ENCODE results near the gene GFI1.

The GFI1 gene

DNA sequence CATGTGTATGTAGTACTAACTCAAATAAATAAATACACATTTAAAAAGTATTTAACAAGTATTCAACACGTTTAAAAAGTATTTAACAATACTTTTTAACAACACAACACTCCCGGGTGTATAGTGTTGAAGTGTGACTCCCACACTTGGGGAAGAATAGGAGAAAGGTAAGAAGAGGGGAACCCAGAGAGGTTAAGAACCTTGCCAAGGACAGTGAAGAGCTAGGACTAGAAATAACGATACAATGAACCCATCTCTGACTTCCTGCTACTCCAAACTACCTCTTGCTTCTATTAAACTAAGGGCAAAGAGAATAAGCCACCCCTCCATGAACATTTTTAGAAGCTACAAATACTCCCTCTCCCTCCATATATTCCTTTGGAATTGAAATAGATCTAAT, 1.7 kb upstream of the GFI1 start:
- no peak for DNase-seq (ENCODE audit: low read depth)

DNA sequence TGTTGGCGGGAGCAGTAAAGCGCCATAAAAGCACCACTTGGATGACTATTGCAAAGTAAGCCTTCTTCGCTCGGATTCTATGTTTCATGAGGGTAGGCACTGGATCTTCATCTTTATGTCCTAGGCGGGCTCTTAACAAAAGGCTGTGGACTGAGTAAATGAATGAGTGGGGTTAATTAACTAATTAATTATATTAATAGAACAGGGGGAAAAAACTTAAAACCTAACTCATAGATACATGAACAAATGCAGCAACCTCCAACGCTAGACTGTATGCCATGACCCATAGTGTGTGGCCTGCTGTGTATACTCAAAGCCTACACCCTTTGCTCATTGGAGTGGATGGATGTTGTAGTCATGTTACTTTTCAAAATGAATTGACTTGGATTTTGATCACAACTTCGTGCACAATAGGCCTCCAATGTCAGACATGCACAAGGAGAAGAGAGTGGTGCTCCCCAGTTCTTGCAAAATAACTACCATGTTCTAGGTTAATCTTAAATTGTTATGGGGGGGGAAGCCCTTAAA, 417 bp upstream of the GFI1 start:
- DNase-seq (ENCODE audit: low read depth): no peak

DNA sequence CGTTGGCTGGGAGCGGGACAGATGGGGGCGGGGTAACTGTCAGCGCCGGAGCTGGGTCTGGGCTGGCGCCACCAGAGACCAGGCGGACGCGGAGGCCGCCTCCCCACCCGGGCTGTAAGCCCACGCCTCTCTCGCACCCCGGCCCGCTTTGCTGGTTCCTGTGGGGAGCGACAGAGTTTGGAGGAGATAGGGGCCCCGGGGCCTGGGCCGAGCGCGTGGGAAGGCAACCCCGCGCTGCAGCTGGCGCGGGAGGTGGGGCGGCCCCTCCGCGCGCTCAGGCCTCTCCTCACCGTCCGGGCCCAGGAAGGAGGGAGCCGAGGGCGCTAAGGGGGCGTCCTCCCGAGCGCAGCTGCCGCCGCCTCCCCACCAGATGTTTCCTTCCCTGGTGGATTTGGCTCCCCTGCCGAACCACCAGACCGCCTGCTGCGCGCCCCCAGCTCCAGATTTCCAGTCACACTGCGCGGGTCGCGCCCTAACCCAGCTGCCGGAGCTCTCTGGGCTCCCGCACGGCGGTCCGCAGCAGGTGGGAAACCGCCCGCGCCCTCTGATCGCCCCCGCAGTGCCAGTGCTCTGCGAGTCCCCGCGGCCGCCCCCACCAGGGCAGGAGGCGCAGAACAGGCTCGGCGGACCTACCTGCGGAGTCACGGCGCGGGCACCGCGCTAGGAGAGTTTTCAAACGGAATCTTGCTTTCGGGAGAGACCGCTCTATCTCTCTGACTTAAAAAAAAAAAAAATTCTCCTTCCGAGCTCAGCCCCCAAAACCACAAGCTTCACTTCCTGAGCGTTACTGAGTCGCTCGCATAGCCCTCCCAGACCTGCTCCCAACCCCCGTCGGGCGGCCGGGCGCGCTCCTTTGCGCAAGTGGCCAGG, 1.1 kb downstream of the GFI1 start:
- DNase-seq (ENCODE audit: low read depth): no peak

DNA sequence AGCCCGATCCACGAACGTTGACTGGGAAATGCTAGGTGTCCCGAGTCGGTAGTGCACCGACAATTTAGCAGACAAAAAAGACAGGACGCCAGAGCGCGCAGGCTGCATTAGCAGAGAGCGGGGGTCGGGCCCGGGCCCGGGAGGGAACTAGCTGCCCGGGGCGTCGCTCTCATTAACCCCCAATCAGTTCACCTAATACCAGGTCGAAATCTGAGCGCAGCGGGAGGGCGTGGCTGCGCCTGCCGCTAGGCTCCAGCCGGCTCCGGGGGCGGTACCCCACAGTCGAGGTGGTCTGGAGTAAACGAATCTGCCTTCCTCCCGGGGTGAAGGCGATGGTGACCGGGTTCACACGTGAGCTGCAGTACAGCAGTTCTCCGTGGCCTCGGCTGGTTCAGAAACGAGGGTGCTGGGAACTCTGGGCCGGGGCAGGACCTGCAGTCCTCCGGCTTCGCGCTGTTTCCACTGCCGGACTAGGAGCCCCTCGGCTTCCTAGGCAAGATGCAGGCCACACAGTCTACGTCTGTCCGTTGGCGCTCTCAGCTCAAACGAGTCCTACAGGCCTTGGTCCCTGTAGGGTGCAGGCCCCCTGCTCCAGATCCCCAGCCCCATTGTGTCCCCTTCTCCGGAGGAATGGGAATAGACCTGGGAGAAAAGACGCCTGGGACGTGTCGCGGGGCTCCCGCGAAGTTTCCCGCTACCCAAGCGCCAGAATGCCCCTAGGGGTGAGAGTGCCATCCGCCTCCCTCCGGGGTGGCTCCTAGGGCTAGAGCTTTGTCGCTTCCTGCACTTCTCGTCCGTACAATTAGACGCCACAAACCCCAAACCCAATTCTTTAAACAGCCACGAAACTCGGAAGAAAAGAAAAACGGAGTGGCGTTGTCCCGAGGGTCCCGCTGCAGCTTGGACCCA, 2.0 kb downstream of the GFI1 start:
- DNase-seq (ENCODE audit: low read depth): no peak

DNA sequence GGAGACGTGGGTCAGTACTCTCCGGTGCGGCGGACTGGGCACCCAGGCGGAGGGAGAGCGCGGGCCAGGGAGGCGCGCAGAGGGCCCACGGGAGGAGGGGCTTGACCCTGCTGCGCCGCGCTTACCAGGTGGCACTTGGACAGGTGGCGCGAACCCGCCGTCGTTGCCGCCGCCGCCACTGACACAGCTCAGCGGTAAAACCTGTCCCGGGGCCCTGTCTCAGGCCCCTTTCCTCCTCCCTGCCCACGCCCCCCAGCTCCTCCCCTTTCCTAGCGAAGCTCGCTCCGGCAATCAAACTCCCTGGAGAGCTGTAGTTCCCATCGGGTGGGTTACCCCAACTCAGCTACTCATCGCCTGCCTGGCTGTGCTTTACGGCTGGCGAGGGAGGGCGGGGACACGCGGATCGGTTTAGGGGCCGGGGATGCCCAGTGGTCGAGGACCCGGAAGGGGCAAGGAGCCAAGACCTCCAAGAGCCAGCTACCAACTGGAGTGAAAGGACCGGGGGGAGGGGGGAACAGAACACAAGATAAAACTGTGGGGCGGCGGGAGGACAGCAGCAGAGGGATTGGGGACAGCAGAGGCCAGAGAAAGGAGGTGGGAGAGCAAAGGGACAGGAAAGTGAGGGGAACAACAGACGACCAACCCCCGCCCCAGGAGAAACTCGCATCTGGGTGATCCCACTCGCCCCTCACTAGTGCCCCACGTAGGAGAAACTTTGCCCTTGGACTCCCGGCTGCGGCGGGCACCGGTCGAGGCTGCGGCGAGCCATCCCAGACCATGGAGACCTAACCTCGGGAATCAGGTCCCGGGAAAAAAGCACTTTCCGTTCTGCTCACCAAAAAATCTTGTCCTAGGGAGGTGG, 2.9 kb downstream of the GFI1 start:
- no peak for DNase-seq (ENCODE audit: low read depth)

DNA sequence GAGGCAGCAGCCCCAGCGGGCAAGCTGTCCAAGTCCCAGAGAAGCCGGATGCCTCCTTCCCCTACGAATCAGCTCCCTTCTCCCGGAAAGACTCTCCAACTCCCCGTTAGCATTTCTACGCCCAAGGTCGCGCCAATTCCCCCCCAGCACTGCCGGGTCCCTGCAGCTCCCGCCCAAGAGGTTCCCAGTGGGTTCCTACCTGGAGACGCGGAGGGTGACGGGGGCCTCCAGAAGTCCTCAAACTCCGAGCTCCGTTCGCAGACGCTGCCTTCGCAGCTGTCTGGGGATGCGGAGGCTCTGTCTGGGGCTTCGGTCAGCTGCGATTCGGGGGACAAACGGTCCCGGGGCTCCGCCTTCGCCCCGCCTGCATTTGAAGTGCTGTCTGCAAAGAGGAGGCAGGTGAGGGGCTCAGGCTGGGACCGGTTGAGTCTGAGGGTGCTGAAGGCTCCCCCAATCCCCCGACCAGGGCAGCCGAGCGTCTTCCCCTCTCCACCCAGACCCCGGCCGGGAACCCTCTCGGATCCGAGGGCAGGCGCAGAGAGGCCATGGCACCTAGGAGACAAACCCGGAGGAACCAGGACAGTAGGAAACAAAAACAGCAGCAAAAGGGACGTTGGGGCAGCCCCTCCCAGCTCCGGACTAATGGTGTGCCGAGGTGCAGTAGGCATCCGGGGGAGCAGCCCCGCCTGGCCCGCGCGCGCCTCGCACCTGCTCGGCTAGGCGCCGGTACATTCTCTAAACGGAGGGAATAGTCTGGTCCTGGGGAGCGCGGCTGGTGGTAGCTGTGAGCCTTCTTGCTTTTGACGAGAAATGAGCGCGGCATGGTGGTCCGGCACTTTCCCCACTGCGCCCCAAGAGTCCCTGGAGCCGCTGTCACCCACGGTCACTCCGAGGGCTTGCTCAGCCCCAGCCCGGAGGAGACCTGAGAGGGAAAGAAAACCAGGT, 3.8 kb downstream of the GFI1 start:
- no peak for DNase-seq (ENCODE audit: low read depth)

DNA sequence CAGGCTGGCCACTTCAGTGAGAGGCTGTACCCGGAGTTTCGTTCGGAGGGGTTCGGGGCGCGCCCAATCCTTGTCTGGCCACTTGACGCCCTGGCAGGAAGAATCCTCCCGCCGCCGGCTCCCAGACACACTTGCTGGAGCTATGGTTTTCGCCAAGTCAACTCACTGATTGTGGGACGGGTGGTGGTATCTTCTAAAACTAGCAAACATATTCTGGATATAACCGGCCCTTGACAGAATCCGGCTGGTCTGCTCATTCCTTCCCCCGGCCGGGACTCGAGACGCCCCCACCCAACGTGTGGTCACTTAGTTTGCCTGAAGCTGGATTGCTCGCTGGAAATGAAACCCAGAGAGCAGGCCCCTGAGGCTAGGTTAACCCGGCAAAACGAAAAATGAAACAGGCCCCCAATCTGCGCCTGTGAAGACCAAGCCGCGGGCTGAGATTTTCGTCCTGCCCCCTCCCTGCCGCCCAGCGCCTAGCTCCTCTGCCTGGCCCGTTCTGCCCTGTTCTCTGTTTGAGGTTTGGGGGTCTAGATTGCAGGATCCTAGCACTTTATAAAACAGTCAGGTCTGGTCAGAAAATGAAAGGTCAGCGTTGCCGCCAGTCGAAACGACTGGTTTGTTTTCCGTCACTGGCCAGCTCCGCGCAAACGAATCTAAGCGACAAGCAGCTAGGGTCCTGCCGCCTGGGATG, 4.6 kb downstream of the GFI1 start:
- no peak for DNase-seq (ENCODE audit: low read depth)

DNA sequence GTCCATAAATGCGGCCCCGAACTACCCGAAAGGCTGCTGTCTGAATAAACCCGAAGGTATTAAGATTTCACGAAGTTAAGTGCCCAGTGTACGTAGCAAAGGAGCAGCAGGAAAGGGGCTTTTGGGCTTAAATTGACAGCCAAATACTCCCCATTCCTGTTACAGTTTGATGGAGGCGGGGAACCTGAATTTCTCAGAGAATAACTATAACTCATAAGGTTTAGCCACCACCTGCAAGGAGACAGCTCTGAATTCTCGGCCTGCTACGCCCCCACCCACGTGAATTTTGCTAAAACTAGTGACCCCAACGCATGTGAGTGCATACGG, 5.2 kb downstream of the GFI1 start:
- DNase-seq (ENCODE audit: low read depth): no peak

DNA sequence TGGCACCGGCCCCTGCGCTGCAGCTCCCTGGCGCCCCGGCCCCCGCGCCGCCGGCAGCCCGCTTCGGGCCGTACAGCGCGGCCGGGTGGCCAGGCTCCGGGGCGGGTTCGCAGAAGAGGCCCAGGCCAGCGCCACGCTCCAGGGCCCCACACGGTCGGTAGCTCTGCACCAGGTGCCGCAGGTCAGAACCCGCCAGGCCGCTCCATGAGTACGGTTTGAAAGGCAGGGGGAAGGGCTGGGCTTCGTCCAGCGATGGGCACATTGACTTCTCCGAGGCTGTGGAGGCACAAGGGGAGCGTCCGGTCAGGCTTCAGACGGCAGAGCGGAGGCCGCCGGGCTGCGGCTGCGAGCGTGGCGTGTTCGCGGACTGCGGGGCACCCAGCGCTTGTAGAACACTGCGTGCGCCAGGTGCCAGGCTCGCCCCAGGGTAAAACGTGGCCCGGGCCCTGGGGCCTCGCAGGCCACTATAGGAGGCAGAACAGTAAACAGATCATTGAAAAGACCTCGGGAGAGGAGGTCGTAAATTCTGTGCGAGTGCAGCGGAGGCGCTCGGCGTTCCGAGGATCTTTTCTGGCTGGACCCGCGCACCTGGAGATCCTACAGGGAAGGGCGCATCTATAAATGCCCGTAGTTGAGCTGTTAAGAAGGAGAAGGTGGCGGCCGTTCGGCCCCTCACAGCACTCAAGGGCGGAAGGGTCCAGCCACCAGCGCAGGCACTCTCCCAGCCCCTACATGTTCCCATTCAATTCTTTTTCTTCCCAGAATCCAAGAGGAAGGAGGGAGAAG, 5.7 kb downstream of the GFI1 start:
- no peak for DNase-seq (ENCODE audit: low read depth)

DNA sequence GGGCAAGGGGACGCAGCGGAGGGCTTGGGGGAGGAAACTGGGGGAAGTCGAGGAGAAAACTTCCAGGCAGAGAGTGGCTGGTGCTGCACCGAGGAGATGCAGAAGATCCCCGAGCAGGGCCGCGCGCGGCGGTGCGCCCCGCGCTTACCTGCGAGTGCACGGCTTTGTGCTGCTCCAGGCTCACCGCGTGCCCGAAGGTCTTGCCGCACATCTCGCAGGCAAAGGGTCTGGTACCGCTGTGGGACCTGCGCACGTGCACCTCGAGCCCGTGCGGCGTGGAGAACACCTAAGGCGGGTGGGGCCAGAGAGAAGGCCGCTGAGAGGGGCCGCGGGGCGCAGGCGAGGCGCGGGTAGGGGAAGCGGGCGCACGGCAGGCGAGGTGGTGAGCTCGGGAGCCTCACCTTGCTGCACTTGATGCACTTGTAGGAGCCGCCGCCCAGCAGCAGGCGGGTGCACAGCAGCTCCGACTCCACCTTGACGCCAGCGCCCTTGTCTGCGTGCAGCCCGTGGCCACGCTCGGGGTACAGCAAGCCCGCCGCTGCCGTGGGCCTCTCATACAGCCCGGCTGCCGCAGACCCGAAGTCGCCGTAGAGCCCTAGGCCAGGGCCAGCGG, 6.4 kb downstream of the GFI1 start:
- DNase-seq (ENCODE audit: low read depth): no peak

DNA sequence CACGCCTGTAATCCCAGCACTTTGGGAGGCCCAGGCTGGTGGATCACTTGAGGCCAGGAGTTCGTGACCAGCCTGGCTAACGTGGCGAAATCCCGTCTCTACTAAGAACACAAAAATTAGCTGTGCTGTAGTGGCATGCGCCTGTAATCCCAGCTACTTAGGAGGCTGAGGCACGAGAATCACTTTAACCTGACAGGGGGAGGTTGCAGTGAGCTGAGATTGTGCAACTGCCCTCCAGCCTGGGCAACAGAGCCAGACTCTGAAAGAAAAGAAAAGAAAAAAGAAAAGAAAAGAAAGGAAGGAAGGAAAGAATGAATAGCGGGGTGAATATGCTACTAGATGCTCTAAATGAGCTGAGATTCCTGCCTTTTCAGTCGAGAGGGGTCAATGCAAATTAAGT, 7.1 kb downstream of the GFI1 start:
- DNase-seq (ENCODE audit: low read depth): no peak

DNA sequence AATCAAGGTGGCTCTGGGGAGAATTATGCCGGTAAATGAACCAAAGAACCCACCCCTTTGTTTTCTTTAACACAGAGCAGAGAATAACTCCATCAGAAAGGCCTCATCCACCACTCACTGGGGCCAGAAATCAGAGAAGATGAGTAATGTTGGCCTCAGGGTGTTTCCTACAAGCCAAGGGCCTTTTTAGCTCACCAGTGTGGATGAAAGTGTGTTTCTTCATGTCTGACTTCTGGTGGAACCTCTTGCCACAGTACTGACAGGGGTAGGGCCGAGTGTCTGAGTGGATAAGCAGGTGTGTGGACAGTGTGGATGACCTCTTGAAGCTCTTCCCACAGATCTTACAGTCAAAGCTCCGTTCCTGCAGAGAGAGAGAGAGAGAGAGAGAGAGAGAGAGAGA, 8.3 kb downstream of the GFI1 start:
- DNase-seq (ENCODE audit: low read depth): no peak

DNA sequence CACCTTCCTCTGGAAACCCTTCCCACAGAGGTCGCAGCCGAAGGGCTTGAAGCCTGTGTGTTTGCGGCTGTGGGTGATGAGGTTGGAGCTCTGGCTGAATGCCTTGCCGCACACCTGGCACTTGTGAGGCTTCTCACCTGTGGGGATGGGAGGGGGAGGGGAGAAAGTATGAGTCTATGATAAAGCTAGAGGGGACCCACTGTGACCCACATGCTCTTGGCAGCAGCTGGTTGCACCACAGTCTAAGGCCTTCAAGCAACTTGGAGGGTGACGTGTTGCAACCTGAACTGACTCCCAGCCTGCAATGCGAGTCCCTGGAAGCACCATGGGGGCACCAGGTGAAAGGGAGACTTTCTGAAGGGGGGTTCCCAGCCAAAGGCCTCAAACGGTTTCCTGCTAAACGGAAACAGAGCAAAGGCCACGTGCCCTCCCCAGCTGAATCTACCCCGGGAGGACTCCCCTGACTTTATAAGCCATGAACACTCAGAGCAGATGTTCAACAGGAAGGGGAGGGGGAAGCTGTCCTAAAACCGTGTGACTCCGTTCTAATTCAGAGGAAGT, 10.6 kb downstream of the GFI1 start:
- no peak for DNase-seq (ENCODE audit: low read depth)

DNA sequence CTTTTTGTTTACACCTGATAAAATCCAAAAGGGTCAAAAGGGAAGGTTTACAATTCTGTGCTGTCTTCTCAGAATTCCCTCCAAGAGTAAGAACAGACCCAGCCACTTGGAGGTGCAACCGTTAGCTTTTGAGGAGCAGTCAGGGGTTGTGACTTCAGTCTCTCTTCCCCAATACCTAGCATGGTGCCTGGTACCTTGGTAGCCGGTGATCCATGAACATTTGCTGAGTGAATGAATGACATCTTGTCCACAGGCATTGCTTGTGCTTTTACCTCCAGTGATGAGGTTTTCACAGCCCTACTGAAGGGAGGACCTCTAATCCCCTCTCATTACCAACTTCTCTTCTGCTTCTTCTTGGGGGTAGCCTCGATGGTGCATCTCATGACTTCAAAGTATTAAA, 11.7 kb downstream of the GFI1 start:
- DNase-seq (ENCODE audit: low read depth): no peak

DNA sequence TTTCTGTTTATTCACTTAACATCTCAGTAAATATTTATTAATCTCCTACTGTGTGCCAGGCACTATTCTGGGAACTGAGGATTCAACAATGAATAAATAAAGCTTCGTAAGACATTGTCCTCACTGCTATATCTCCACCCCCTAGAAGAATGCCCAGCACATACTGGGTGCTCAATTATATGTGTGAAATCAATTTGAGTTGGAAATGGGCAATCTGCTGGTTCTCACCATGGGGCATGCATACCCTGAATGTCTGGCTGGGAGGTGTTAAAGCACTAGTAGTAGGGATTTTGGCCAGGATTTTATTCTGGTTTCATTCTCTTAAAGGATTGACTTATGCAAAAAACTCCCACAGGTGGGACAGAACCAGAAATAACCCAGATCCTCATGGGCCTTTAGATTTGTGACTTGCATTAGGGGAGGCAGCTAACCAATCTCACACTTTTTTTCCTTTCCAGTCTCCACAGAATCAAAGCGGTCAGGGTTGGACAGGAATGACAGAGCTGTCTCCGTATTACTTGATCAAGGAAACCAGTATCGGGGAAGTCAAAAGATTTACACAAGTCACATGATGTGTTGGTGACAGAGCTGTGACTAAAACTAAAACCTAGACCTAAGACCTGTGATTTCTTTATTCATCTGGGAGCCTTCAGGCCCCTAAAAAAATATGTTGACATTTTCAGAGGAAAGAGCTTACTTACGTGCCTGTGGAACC, 12.8 kb downstream of the GFI1 start:
- no peak for DNase-seq (ENCODE audit: low read depth)

DNA sequence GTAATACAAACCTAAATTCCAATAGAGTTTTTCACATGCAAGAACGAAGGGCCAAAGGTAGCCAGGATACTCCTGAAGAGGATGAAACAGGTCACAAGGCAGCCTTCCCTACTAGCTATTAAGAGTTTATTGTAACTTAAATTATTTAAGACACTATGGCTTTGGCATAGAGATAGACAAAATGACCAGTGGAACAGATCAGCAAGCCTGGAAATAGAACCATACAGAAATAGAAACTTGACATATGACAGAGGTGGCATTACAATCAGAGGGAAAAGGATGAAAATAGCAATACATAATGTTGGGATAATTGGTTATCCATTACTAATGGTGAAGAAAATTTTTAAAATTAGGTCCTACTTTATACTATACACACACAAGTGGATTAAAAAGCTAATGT, 16.5 kb downstream of the GFI1 start:
- no peak for DNase-seq (ENCODE audit: low read depth)

DNA sequence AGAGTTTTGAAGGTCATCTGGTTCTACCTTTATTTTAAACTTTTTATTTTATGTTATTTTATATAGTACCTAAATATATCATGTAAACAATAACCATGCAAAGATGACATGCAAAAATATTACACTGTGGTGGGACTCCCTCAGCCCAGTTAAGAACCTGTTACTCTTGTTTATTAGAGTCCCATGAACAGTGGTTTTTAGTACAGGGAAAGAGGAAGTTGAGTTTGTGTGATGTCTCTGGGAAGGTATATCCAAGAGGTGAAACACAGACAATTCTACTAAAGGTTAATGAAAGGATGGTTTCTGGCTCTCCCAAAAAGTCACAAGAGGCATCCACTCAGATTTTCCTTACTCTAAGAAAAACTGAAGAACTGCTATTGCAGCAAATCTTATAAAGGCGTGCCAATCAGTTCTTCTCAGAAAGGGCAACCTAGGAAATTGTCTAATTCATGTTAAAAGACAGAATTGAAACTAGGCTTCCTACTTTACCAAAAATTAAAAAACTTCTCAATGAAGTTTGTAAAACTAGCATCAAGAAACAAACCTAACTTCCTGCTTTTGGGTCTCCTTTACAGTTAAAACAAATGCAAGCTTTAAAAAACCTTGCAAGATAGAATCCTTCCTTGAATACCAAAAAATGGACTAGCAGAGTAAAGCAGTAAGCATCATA, 19.9 kb downstream of the GFI1 start:
- DNase-seq (ENCODE audit: low read depth): no peak

DNA sequence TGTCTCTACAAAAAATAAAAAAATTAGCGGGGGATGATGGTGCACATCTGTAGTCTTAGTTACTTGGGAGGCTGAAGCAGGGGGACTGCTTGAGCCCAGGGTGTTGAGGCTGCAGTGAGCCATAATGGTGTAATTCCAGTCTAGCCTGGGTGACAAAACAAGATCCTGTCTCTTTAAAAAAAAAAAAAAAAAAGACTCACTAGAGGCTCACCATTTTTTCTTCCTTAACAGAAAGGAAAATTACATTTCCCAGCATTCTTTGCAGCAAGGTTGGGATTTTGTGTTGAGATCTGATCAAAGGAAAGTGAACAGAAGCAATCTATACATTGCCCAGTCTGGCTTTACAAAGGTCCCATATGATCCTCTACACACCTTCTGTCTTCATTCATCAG, 21.5 kb downstream of the GFI1 start:
- DNase-seq (ENCODE audit: low read depth): no peak

Data from amniotic epithelial cell (primary cell).